Stomach (tissue), 9 donors: ENCODE data around the gene PLEKHA4. TPM values are rescaled to one million over a fixed set of nuclear protein-coding genes. Genes with fewer than 3 reads are reported as not detected.

Source experiments
- DNase-seq, 2 donors: peaks; one replicate each; pipeline versions ENCODE4 v3.0.0 to v3.0.0-alpha.2; 2013 to 2019
- H3K27ac ChIP-seq, 5 donors: fragments of 200-600 bp in 4 of 5; sonication (generic) in 4 of 5; one replicate each; pipeline ENCODE4 v1.5.1; 2013 to 2019; ENCODE audit warnings: mild to moderate bottlenecking in 1 of 5, moderate library complexity in 1 of 5
- H3K27me3 ChIP-seq, 3 donors: fragments of 200-600 bp; sonication (generic); one replicate each; pipeline ENCODE4 v1.5.1; 2017 to 2019; ENCODE audit warnings: mixed run types in 1 of 3
- H3K36me3 ChIP-seq, 4 donors: fragments of 200-600 bp; sonication (generic); 1 replicate in 3 of 4; 2 replicates in 1 of 4; pipeline ENCODE4 v1.5.1; 2016 to 2019
- H3K4me1 ChIP-seq, 4 donors: fragments of 200-600 bp; sonication (generic); one replicate each; pipeline ENCODE4 v1.5.1; 2016 to 2019
- H3K4me3 ChIP-seq, 4 donors: fragments of 200-600 bp; sonication (generic) in 3 of 4; one replicate each; pipeline ENCODE4 v1.5.1; 2016 to 2019; ENCODE audit warnings: mild to moderate bottlenecking in 1 of 4
- H3K9me3 ChIP-seq, 4 donors: fragments of 200-600 bp; sonication (generic); one replicate each; pipeline ENCODE4 v1.5.1; 2016 to 2019
- EP300 ChIP-seq: sonication (generic); formaldehyde crosslinking; IDR thresholded peaks from one replicate; pipeline ENCODE4 v1.6.1; 2017; ENCODE audit warnings: antibody characterized with exemption
- POLR2A ChIP-seq, 4 donors: fragments of 450-650 bp; IDR thresholded peaks; one replicate each; pipeline ENCODE4 v1.6.1; 2016; ENCODE audit warnings: antibody characterized with exemption in 4 of 4, control low read depth in 2 of 4, mild to moderate bottlenecking in 1 of 4, moderate library complexity in 1 of 4
- POLR2AphosphoS5 ChIP-seq, 3 donors: sonication (generic); formaldehyde crosslinking; IDR thresholded peaks; one replicate each; pipeline ENCODE4 v1.6.1; 2016; ENCODE audit warnings: antibody characterized with exemption in 3 of 3
- WGBS, 5 donors: extraction: QIAGEN DNeasy Blood & Tissue Kit in 3 of 5; methylation state at CpG; one replicate each; pipeline versions ENCODE4 v1.1.5 to v1.1.7; 2013 to 2018; 5-methylcytosine and 5-hydroxymethylcytosine counted together
- intact Hi-C: fragments of 100-400 bp; cut with DNase I; formaldehyde crosslinking; loops from one replicate; pipeline ENCODE4 v1.15.1; 2023; ENCODE audit warnings: low total_unique reads
- polyA plus RNA-seq, 3 donors: library from polyadenylated mRNA; stranded (reverse); fragments of 200-250 nt; gene quantifications; one replicate each; pipeline ENCODE4 v1.2.3, GENCODE V29; 2013
- total RNA-seq, 5 donors: library from RNA; depleted of rRNA; stranded (reverse); fragments of >200 nt; gene quantifications; one replicate each; pipeline versions ENCODE4 v1.1.0 to v1.2.3, GENCODE V29; 2014 to 2016
- TF ChIP-seq, protein P1 (sequence below), 7 experiments: fragments of 450-650 bp in 4 of 7; fragments of 200-600 bp in 3 of 7; sonication (generic) in 3 of 7; IDR thresholded peaks; one replicate each; pipeline ENCODE4 v1.5.1; 2016 to 2019; ENCODE audit warnings: antibody characterized with exemption in 7 of 7, control low read depth in 2 of 7, mild to moderate bottlenecking in 1 of 7
- donor health status: healthy with polysubstance abuse.
- donor health status: Bipolar disorder and iron deficiency.
- donor health status: healthy.

Gene PLEKHA4
- total and polyA plus RNA-seq, 8 donors = 1.7 to 85.0 (median 30.0) TPM

DNA sequence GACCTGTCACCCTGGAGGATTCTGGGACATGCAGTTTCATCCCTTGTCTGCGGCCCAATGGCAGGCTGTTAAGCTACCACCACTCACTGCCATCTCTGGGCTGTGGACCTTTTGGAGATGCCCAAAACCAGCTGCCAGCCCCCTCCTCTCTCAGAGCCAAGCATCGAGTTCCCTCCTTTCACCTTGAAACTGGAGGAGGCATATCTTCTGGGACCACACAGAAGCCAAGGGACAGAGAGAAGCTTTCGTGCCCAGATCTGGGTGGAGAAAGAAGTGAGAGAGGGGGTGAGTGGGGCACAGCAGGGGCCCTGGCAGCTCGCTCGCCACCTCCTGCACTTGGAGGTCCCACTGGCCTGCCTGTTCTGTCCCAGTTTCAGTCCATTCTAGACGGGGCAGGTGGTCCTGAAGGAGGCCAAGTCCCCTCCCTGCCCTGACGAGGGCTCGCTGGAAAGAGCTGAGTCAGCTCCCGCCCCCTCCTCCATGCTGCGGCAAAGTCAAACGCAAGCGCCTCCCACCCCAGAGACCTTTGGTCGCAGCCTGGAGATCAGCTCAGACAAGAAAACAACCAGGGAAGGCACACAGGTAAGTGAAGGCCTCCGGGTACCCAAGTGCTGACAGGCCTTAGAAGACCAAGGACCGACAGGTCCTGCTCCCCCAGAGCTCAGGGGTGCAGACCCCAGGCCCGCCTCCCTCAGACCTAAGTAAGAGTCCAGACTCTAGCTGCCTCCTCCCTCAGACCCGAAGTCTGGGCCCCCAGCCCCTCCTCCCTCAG is 61.4 kb downstream of the PLEKHA4 start:
- Histone ChIP-seq H3K27me3 (no peaks in the 10 kb centered on the region), H3K9me3 (no peaks in the 10 kb centered on the region), H3K4me1 (peaks cover 26 to 53% (median 39%) of the 10 kb centered on the region in 4 donors), H3K36me3 (peaks cover 0 to 23% (median 12%) of the 10 kb centered on the region in 4 donors), H3K27ac (peak overlapping the region in 4 of 5 donors; percentile 28 to 52 (median 42)), H3K4me3 (no peak overlapping the region)
- TF ChIP-seq EP300 (no peak), POLR2A (IDR thresholded peaks at IDR 0.05) (no peak), POLR2AphosphoS5 (IDR thresholded peaks at IDR 0.05) (no peak)
- TF ChIP-seq, protein P1, sequence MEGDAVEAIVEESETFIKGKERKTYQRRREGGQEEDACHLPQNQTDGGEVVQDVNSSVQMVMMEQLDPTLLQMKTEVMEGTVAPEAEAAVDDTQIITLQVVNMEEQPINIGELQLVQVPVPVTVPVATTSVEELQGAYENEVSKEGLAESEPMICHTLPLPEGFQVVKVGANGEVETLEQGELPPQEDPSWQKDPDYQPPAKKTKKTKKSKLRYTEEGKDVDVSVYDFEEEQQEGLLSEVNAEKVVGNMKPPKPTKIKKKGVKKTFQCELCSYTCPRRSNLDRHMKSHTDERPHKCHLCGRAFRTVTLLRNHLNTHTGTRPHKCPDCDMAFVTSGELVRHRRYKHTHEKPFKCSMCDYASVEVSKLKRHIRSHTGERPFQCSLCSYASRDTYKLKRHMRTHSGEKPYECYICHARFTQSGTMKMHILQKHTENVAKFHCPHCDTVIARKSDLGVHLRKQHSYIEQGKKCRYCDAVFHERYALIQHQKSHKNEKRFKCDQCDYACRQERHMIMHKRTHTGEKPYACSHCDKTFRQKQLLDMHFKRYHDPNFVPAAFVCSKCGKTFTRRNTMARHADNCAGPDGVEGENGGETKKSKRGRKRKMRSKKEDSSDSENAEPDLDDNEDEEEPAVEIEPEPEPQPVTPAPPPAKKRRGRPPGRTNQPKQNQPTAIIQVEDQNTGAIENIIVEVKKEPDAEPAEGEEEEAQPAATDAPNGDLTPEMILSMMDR (IDR thresholded peaks at IDR 0.05) = no peak
- peak in 1 of 2 donors; percentile 87 for DNase-seq
- WGBS, 5 donors = 56 to 71% (median 66%) methylated on average over 13 to 17 of the region's 17 CpGs
- intact Hi-C loops = no loop called here

DNA sequence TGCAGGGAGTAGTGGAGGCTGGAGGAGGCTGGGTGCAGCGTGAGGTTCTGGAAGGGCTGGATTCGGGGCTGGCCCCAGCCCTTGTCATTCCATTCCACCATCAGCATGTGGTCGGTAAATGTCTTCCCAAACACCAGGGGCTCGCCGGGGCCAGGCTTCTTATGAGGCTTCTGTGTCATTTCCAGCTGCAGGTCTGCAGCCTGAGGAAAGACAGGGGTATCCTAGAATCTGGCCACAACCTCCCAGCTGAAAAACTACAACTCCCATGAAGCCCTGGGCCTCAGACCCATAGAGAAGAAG is 61.9 kb downstream of the PLEKHA4 start:
- Histone ChIP-seq H3K4me1 (peaks cover 24 to 47% (median 34%) of the 10 kb centered on the region in 4 donors), H3K9me3 (no peaks in the 10 kb centered on the region), H3K27ac (no peak overlapping the region), H3K4me3 (no peak overlapping the region), H3K36me3 (peaks cover 0 to 23% (median 12%) of the 10 kb centered on the region in 4 donors), H3K27me3 (no peaks in the 10 kb centered on the region)
- peak in 1 of 2 donors; percentile 42 for DNase-seq
- no peak for TF ChIP-seq EP300
- TF ChIP-seq, protein P1 (IDR thresholded peaks at IDR 0.05) = no peak
- no peak for TF ChIP-seq POLR2A (IDR thresholded peaks at IDR 0.05)
- TF ChIP-seq POLR2AphosphoS5 (IDR thresholded peaks at IDR 0.05) = no peak
- WGBS, 5 donors = 72 to 90% (median 80%) methylated on average over 5 of the region's 5 CpGs
- intact Hi-C loops = no loop called here

DNA sequence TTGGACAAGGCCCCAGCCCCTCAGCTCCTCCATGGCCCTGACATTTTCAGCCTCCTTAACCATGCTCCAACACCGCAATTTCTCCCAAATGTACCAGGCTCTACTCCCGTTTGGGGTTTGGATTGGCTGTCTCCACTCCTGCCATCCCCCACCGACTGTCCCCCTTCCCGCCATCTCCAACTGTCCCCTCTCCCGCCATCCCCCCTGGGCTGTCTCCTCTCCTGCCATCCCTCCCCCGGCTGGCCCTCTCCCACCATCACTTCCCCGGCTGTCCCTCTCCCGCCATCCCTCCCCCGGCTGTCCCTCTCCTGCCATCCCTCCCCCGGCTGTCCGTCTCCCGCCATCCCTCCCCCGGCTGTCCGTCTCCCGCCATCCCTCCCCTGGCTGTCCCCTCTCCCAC is 63.0 kb downstream of the PLEKHA4 start:
- no peak for DNase-seq
- peaks cover 22 to 44% (median 28%) of the 10 kb centered on the region in 4 donors for H3K4me1 ChIP-seq
- H3K9me3 ChIP-seq = no peaks in the 10 kb centered on the region
- no peak overlapping the region for H3K27ac ChIP-seq
- peaks cover 0 to 25% (median 18%) of the 10 kb centered on the region in 4 donors for H3K36me3 ChIP-seq
- intact Hi-C loops = no loop called here
- no peak for TF ChIP-seq POLR2A (IDR thresholded peaks at IDR 0.05)
- no peak for TF ChIP-seq EP300
- TF ChIP-seq POLR2AphosphoS5 (IDR thresholded peaks at IDR 0.05) = no peak
- TF ChIP-seq, protein P1 (IDR thresholded peaks at IDR 0.05) = no peak
- WGBS, 5 donors = 87 to 94% (median 91%) methylated on average over 13 to 15 of the region's 15 CpGs
- no peak overlapping the region for H3K4me3 ChIP-seq
- H3K27me3 ChIP-seq = no peaks in the 10 kb centered on the region

DNA sequence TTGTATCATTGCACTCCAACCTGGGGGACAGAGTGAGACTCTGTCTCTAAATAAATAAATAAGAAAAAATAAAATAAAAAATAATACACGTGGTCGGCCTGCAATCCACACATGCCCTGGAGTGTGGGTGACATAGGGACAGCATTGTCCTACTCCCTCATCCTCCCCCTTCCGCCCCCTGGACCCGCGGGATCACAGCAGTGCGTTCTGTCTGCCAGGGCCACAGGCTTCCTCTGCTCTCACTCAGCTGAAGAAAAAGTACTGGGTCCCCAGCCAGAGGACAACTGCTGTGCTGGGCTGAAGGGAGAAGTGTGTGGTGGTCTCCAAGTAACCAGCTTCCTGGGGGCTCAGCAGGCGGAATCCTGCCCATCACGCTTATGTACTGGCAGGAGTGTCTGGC is 63.9 kb downstream of the PLEKHA4 start:
- TF ChIP-seq POLR2A (IDR thresholded peaks at IDR 0.05) (no peak), POLR2AphosphoS5 (IDR thresholded peaks at IDR 0.05) (no peak), EP300 (no peak)
- TF ChIP-seq, protein P1 (IDR thresholded peaks at IDR 0.05) = no peak

More for the DNA sequence above, 63.9 kb downstream of the PLEKHA4 start:
- intact Hi-C loops = no loop called here
- Histone ChIP-seq H3K4me1 (peaks cover 13 to 34% (median 21%) of the 10 kb centered on the region in 4 donors), H3K27ac (no peak overlapping the region), H3K9me3 (no peaks in the 10 kb centered on the region), H3K4me3 (no peak overlapping the region), H3K36me3 (peaks cover 1 to 34% (median 27%) of the 10 kb centered on the region in 4 donors), H3K27me3 (no peaks in the 10 kb centered on the region)
- no peak for DNase-seq
- WGBS, 5 donors = 74 to 89% (median 81%) methylated on average over 8 of the region's 8 CpGs
